WTC11 (cell line): ENCODE results near the gene GPR39. TPM values are rescaled to one million over a fixed set of nuclear protein-coding genes. Genes with fewer than 3 reads are reported as not detected.

Source experiments
- ATAC-seq: fragments of 200-7000 bp; cut with Tn5 transposase; 2 replicates; pipeline ENCODE4 v1.10.0; 2021; ENCODE audit warnings: mild to moderate bottlenecking, moderate library complexity
- CTCF ChIA-PET: fragments of 300-600 bp; sonication (Branson Sonifier 250); formaldehyde crosslinking; loops from one replicate; lab custom pipeline; 2021; ENCODE audit warnings: antibody characterized with exemption; lab: Charles Lee
- POLR2A ChIA-PET: fragments of 350-600 bp; sonication (Branson Sonifier 250); formaldehyde crosslinking; loops from one replicate; lab custom pipeline; 2021; ENCODE audit warnings: antibody characterized with exemption; lab: Charles Lee
- DNase-seq: peaks from one replicate; pipeline ENCODE4 v3.0.0; 2021; ENCODE audit warnings: low spot score
- H3K27ac Mint-ChIP-seq: 2 replicates; pipeline ENCODE4 v1.8.0; 2021; ENCODE audit warnings: mixed read lengths
- H3K27me3 Mint-ChIP-seq: 2 replicates; pipeline ENCODE4 v1.8.0; 2021; ENCODE audit warnings: low read depth, mild to moderate bottlenecking, moderate library complexity, mixed read lengths
- H3K36me3 Mint-ChIP-seq: 2 replicates; pipeline ENCODE4 v1.8.0; 2021; ENCODE audit warnings: mixed read lengths
- H3K4me1 Mint-ChIP-seq: 2 replicates; pipeline ENCODE4 v1.8.0; 2022; ENCODE audit warnings: mixed read lengths
- H3K4me3 Mint-ChIP-seq: 2 replicates; pipeline ENCODE4 v1.8.0; 2021; ENCODE audit warnings: mild to moderate bottlenecking, moderate library complexity, mixed read lengths
- H3K9me3 Mint-ChIP-seq: 2 replicates; pipeline ENCODE4 v1.8.0; 2021; ENCODE audit warnings: mixed read lengths
- CREM ChIP-seq: sonication (generic); formaldehyde crosslinking; IDR thresholded peaks from 2 replicates; pipeline ENCODE4 v1.8.1; 2022; ENCODE audit warnings: mild to moderate bottlenecking, missing genetic modification reagents, moderate library complexity
- E2F4 ChIP-seq: sonication (generic); formaldehyde crosslinking; IDR thresholded peaks from 2 replicates; pipeline ENCODE4 v1.8.1; 2022; ENCODE audit warnings: low read depth, mild to moderate bottlenecking, moderate library complexity, missing genetic modification reagents, borderline replicate concordance
- ELF4 ChIP-seq: sonication (generic); formaldehyde crosslinking; IDR thresholded peaks from 2 replicates; pipeline ENCODE4 v1.8.1; 2022; ENCODE audit warnings: low read depth, mild to moderate bottlenecking, moderate library complexity, missing genetic modification reagents
- FOXP1 ChIP-seq: sonication (generic); formaldehyde crosslinking; IDR thresholded peaks from 2 replicates; pipeline ENCODE4 v1.8.0; 2022; ENCODE audit warnings: missing genetic modification reagents, mild to moderate bottlenecking, moderate library complexity, borderline replicate concordance
- GRHL2 ChIP-seq: fragments of 250-450 bp; sonication (Bioruptor Pico); IDR thresholded peaks from 2 replicates; pipeline ENCODE4 v1.8.0; 2022; ENCODE audit warnings: mild to moderate bottlenecking, moderate library complexity; ENCODE audit not compliant: insufficient replicate concordance, severe bottlenecking
- IRF2 ChIP-seq: sonication (generic); formaldehyde crosslinking; IDR thresholded peaks from 2 replicates; pipeline ENCODE4 v1.8.0; 2022; ENCODE audit warnings: low read depth, missing genetic modification reagents, borderline replicate concordance
- MXD4 ChIP-seq: fragments of 250-450 bp; sonication (Bioruptor Pico); IDR thresholded peaks from 2 replicates; pipeline ENCODE4 v1.8.0; 2021; ENCODE audit warnings: mild to moderate bottlenecking, moderate library complexity, borderline replicate concordance
- MYBL2 ChIP-seq: sonication (generic); formaldehyde crosslinking; IDR thresholded peaks from 2 replicates; pipeline ENCODE4 v1.8.1; 2023; ENCODE audit warnings: mild to moderate bottlenecking, moderate library complexity, missing genetic modification reagents
- PRRX2 ChIP-seq: fragments of 250-450 bp; sonication (Bioruptor Pico); IDR thresholded peaks from 2 replicates; pipeline ENCODE4 v1.8.0; 2021; ENCODE audit warnings: mild to moderate bottlenecking
- RORB ChIP-seq: fragments of 250-450 bp; sonication (Bioruptor Pico); IDR thresholded peaks from 2 replicates; pipeline ENCODE4 v1.9.0; 2021; ENCODE audit warnings: mild to moderate bottlenecking
- SMAD3 ChIP-seq: sonication (generic); formaldehyde crosslinking; IDR thresholded peaks from 2 replicates; pipeline ENCODE4 v1.8.0; 2022; ENCODE audit warnings: missing genetic modification reagents, mild to moderate bottlenecking, borderline replicate concordance
- TEAD1 ChIP-seq: sonication (generic); formaldehyde crosslinking; IDR thresholded peaks from 2 replicates; pipeline ENCODE4 v1.8.0; 2022; ENCODE audit warnings: mild to moderate bottlenecking, missing genetic modification reagents
- USF2 ChIP-seq: sonication (generic); formaldehyde crosslinking; IDR thresholded peaks from 2 replicates; pipeline ENCODE4 v1.8.1; 2023; ENCODE audit warnings: mild to moderate bottlenecking, missing genetic modification reagents, moderate library complexity
- ZSCAN18 ChIP-seq: fragments of 250-450 bp; sonication (Bioruptor Pico); IDR thresholded peaks from 2 replicates; pipeline ENCODE4 v2.1.2; 2022; ENCODE audit warnings: mild to moderate bottlenecking, moderate library complexity
- total RNA-seq: library from RNA; stranded (reverse); gene quantifications from 3 replicates; pipeline ENCODE4 v1.2.3, GENCODE V29; 2021
- TF ChIP-seq, protein P1 (sequence below): sonication (generic); formaldehyde crosslinking; IDR thresholded peaks from 2 replicates; pipeline ENCODE4 v1.8.1; 2022; ENCODE audit warnings: mild to moderate bottlenecking, missing genetic modification reagents, moderate library complexity, borderline replicate concordance
- TF ChIP-seq, protein P2 (sequence below): sonication (generic); formaldehyde crosslinking; IDR thresholded peaks from 2 replicates; pipeline ENCODE4 v1.8.1; 2023; ENCODE audit warnings: mild to moderate bottlenecking, missing genetic modification reagents, borderline replicate concordance
- TF ChIP-seq, protein P3 (sequence below): fragments of 250-450 bp; sonication (Bioruptor Pico); IDR thresholded peaks from 2 replicates; pipeline ENCODE4 v1.9.0; 2021; ENCODE audit warnings: mild to moderate bottlenecking

Gene GPR39
- total RNA-seq, 1 experiment from 2014 or later, result 0.74 TPM

GRCh38 chr2:132589966-132590365 lies 173.4 kb downstream of the GPR39 start (continued):
- TF ChIP-seq, protein P1, sequence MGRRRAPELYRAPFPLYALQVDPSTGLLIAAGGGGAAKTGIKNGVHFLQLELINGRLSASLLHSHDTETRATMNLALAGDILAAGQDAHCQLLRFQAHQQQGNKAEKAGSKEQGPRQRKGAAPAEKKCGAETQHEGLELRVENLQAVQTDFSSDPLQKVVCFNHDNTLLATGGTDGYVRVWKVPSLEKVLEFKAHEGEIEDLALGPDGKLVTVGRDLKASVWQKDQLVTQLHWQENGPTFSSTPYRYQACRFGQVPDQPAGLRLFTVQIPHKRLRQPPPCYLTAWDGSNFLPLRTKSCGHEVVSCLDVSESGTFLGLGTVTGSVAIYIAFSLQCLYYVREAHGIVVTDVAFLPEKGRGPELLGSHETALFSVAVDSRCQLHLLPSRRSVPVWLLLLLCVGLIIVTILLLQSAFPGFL, result no peak
- TF ChIP-seq IRF2 (CRISPR knock-in tag), result no peak
- TF ChIP-seq, protein P2, sequence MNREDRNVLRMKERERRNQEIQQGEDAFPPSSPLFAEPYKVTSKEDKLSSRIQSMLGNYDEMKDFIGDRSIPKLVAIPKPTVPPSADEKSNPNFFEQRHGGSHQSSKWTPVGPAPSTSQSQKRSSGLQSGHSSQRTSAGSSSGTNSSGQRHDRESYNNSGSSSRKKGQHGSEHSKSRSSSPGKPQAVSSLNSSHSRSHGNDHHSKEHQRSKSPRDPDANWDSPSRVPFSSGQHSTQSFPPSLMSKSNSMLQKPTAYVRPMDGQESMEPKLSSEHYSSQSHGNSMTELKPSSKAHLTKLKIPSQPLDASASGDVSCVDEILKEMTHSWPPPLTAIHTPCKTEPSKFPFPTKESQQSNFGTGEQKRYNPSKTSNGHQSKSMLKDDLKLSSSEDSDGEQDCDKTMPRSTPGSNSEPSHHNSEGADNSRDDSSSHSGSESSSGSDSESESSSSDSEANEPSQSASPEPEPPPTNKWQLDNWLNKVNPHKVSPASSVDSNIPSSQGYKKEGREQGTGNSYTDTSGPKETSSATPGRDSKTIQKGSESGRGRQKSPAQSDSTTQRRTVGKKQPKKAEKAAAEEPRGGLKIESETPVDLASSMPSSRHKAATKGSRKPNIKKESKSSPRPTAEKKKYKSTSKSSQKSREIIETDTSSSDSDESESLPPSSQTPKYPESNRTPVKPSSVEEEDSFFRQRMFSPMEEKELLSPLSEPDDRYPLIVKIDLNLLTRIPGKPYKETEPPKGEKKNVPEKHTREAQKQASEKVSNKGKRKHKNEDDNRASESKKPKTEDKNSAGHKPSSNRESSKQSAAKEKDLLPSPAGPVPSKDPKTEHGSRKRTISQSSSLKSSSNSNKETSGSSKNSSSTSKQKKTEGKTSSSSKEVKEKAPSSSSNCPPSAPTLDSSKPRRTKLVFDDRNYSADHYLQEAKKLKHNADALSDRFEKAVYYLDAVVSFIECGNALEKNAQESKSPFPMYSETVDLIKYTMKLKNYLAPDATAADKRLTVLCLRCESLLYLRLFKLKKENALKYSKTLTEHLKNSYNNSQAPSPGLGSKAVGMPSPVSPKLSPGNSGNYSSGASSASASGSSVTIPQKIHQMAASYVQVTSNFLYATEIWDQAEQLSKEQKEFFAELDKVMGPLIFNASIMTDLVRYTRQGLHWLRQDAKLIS (CRISPR knock-in tag), result no peak

GRCh38 chr2:132593171-132593570 lies 176.6 kb downstream of the GPR39 start:
- no peak overlapping the region for H3K27ac Mint-ChIP-seq
- CTCF ChIA-PET, result interaction anchor here (1.5 kb wide), 1 partner anchor 46 kb away, joined by 5 read pairs; no protein-coding TSS in a partner anchor
- DNase-seq, result no peak

DNA sequence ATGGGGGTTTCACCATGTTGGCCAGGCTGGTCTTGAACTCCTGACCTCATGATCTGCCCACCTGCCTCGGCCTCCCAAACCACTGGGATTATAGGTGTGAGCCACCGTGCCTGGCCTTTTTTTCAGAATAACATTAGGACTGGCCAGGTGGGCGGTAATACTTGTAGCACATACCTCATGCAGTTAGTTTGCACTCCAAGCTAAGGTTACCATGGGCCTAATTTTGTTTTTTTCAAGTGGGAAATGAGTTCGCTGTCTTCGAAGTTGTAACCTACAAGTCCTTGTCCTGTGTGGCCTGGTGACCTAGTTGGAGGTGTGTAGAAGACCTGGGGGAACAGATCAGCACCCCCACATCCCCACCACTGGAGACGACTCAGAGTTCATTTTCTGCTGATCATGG lies 178.6 kb downstream of the GPR39 start:
- DNase-seq, result no peak
- POLR2A ChIA-PET, result no interaction called here
- CTCF ChIA-PET, result interaction anchor here (0.6 kb wide), 1 partner anchor 28 kb away, joined by 4 read pairs; no protein-coding TSS in a partner anchor
- Mint-ChIP-seq H3K36me3 (0 out of 2 replicates have a peak, but pooled peaks cover 5% of the 10 kb centered on the region), H3K9me3 (peaks cover 21% of the 10 kb centered on the region), H3K4me3 (no peak overlapping the region), H3K27me3 (no peaks in the 10 kb centered on the region), H3K27ac (no peak overlapping the region), H3K4me1 (peaks cover 21% of the 10 kb centered on the region)
- no peak for ATAC-seq
- TF ChIP-seq USF2 (CRISPR knock-in tag) (no peak), FOXP1 (CRISPR knock-in tag) (no peak), SMAD3 (CRISPR knock-in tag) (no peak), CREM (CRISPR knock-in tag) (no peak), E2F4 (CRISPR knock-in tag) (no peak), GRHL2 (CRISPR knock-in tag) (no peak), ZSCAN18 (no peak), ELF4 (no peak)
- TF ChIP-seq, protein P3, sequence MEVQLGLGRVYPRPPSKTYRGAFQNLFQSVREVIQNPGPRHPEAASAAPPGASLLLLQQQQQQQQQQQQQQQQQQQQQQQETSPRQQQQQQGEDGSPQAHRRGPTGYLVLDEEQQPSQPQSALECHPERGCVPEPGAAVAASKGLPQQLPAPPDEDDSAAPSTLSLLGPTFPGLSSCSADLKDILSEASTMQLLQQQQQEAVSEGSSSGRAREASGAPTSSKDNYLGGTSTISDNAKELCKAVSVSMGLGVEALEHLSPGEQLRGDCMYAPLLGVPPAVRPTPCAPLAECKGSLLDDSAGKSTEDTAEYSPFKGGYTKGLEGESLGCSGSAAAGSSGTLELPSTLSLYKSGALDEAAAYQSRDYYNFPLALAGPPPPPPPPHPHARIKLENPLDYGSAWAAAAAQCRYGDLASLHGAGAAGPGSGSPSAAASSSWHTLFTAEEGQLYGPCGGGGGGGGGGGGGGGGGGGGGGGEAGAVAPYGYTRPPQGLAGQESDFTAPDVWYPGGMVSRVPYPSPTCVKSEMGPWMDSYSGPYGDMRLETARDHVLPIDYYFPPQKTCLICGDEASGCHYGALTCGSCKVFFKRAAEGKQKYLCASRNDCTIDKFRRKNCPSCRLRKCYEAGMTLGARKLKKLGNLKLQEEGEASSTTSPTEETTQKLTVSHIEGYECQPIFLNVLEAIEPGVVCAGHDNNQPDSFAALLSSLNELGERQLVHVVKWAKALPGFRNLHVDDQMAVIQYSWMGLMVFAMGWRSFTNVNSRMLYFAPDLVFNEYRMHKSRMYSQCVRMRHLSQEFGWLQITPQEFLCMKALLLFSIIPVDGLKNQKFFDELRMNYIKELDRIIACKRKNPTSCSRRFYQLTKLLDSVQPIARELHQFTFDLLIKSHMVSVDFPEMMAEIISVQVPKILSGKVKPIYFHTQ (CRISPR knock-in tag), result no peak

More at GRCh38 chr2:132593171-132593570, 176.6 kb downstream of the GPR39 start:
- POLR2A ChIA-PET, result no interaction called here
- Mint-ChIP-seq H3K4me1 (peaks cover 33% of the 10 kb centered on the region), H3K4me3 (no peak overlapping the region), H3K9me3 (peaks cover 21% of the 10 kb centered on the region), H3K36me3 (0 out of 2 replicates have a peak, but pooled peaks cover 5% of the 10 kb centered on the region), H3K27me3 (no peaks in the 10 kb centered on the region)
- no peak for TF ChIP-seq PRRX2 (CRISPR knock-in tag)
- TF ChIP-seq RORB (CRISPR knock-in tag), result no peak
- TF ChIP-seq MXD4 (CRISPR knock-in tag), result no peak
- TF ChIP-seq TEAD1 (CRISPR knock-in tag), result no peak
- TF ChIP-seq MYBL2 (CRISPR knock-in tag), result no peak
- TF ChIP-seq, protein P2 (CRISPR knock-in tag), result no peak
- no peak; the same call in 1 of the 2 replicates for ATAC-seq
